ENCODE measurements around the gene DPH6. TPM values are rescaled to one million over a fixed set of nuclear protein-coding genes. Genes with fewer than 3 reads are reported as not detected.

Gene DPH6
- total RNA-seq, 2 donors from 2014 or later: 14.8 to 15.3 TPM

DNA sequence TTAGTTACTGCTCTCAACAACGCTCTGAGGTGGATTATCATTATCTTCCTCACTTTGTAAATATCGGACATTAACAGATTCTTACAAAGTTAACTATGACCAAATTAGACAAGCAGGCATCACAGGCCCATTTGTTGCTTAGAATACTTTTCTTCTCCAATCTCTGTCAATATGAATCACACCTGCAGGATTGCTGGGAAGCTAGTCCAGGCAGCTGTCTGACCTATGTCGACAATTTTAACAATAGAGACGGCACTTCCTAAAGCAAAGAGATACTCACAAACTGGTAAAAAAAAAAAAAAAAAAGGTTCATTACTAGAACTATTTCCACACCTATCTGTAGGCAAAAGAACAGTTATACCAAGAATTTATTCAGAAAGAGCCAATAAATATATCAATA lies 85.3 kb downstream of the DPH6 start:
- intact Hi-C loops (cut with DNase I): no loop called here
- no peak for DNase-seq
- no peak overlapping the region for H3K4me3 ChIP-seq
- no peaks in the 10 kb centered on the region for H3K9me3 ChIP-seq
- TF ChIP-seq CTCF (IDR thresholded peaks at IDR 0.05): no peak
- no peak overlapping the region for H3K9ac ChIP-seq (ENCODE audit: low read depth in 2 of 2, low read length in 2 of 2)
- no peaks in the 10 kb centered on the region for H3K4me1 ChIP-seq
- H3K36me3 ChIP-seq: no peaks in the 10 kb centered on the region
- H3K27ac ChIP-seq: no peak overlapping the region
- H3K27me3 ChIP-seq: no peaks in the 10 kb centered on the region

- TF ChIP-seq CTCF (IDR thresholded peaks at IDR 0.05): no peak
- Histone ChIP-seq H3K36me3 (no peaks in the 10 kb centered on the region), H3K27me3 (no peaks in the 10 kb centered on the region), H3K9me3 (no peaks in the 10 kb centered on the region), H3K27ac (no peak overlapping the region), H3K4me1 (no peaks in the 10 kb centered on the region), H3K4me3 (no peak overlapping the region), H3K9ac (ENCODE audit: low read depth in 2 of 2, low read length in 2 of 2) (no peak overlapping the region)
- intact Hi-C loops (cut with DNase I): no loop called here
- no peak for DNase-seq
These were observed 87.6 kb downstream of the DPH6 start for GRCh38 chr15:35458176-35458856.

DNA sequence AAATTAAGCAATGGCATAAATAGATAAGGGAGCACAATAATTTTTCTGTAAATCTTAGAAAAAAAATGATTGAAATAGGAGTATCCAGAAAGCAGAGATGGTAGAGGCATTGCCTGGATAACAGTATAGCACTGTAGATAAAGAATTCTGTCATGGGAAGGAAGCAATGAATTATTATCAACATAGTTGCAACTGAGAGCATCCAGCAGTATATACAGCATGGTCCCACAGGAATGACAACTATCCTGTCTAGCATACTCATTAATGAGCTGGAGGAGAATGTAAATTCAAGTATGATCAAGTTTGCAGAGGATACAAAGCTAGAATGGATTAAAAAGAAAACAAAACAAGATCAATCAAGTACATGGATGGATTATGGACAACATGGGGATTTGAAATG lies 90.8 kb downstream of the DPH6 start:
- no peaks in the 10 kb centered on the region for H3K9me3 ChIP-seq
- no peak overlapping the region for H3K27ac ChIP-seq
- TF ChIP-seq CTCF (IDR thresholded peaks at IDR 0.05): no peak
- H3K4me1 ChIP-seq: no peaks in the 10 kb centered on the region
- intact Hi-C loops (cut with DNase I): no loop called here
- no peak overlapping the region for H3K4me3 ChIP-seq
- H3K27me3 ChIP-seq: no peaks in the 10 kb centered on the region
- no peak overlapping the region for H3K9ac ChIP-seq (ENCODE audit: low read depth in 2 of 2, low read length in 2 of 2)
- no peak for DNase-seq
- no peaks in the 10 kb centered on the region for H3K36me3 ChIP-seq

DNA sequence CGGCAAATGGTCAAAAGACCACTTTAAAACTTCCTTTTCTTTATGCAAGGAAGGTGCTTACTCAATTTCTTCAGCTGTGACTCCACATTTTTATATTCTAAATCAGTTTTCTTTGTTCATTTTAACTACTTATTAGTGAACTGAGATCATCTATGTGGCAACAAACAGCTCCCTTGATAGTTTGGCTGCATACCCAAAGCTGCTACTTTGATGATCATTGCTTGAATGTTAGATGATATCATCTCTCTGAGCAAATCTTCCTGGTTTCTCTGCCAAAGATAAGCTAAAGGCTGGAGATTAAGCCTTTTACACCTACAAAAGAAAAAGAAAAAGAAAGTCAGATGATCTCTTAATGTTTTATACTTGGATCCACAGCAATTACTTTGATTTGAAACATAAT lies 95.5 kb downstream of the DPH6 start:
- Histone ChIP-seq H3K27me3 (no peaks in the 10 kb centered on the region), H3K27ac (no peak overlapping the region), H3K4me3 (no peak overlapping the region), H3K4me1 (no peaks in the 10 kb centered on the region), H3K36me3 (no peaks in the 10 kb centered on the region), H3K9ac (ENCODE audit: low read depth in 2 of 2, low read length in 2 of 2) (no peak overlapping the region), H3K9me3 (no peaks in the 10 kb centered on the region)
- TF ChIP-seq CTCF (IDR thresholded peaks at IDR 0.05): no peak
- intact Hi-C loops (cut with DNase I): no loop called here
- DNase-seq: no peak

DNA sequence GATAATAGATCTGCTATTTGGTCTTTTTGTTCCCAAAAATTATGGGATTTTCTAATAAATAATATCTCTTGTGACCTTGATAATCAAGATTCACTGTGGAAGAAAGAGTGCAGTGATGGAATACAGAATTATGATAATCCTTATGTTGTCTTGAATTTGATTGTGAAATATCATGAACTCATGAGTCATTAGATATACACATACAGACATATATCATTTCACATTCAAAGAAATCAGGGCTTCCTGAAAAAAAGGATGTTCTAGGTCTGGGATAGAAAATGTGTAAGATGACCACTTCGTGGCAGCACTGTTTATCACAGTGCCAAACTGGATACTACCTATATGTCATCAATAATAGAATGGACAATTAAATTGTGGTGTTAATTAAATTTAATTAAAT lies 97.7 kb downstream of the DPH6 start:
- no peaks in the 10 kb centered on the region for H3K36me3 ChIP-seq
- no peaks in the 10 kb centered on the region for H3K27me3 ChIP-seq
- no peaks in the 10 kb centered on the region for H3K9me3 ChIP-seq
- H3K4me1 ChIP-seq: no peaks in the 10 kb centered on the region
- intact Hi-C loops (cut with DNase I): no loop called here
- DNase-seq: no peak
- TF ChIP-seq CTCF (IDR thresholded peaks at IDR 0.05): no peak
- no peak overlapping the region for H3K9ac ChIP-seq (ENCODE audit: low read depth in 2 of 2, low read length in 2 of 2)
- no peak overlapping the region for H3K27ac ChIP-seq
- no peak overlapping the region for H3K4me3 ChIP-seq
